ENCODE measurements around the gene ASCL4. TPM values are rescaled to one million over a fixed set of nuclear protein-coding genes. Genes with fewer than 3 reads are reported as not detected.

ASCL4 gene
- total and polyA plus RNA-seq, 2 of the 4 experiments (the other 2 are of a cell fraction), result not detected

- BruUV-seq (replicated peaks), result no TSS peak
- CTCF ChIA-PET, result no interaction called here
- Histone ChIP-seq H4K5ac (ENCODE audit: low read depth, low read length) (no peak overlapping the region), H3K27me3 (ENCODE audit: control insufficient read depth, insufficient read depth, low read length) (peaks cover 7% of the 10 kb centered on the region), H3K27ac (ENCODE audit: insufficient read depth, low read length) (no peak overlapping the region), H4K8ac (ENCODE audit: low read depth in 2 of 2, low read length in 2 of 2) (no peak overlapping the region), H2AFZ (replicated peaks; ENCODE audit: low read length, poor library complexity) (no peak overlapping the region), H4K91ac (ENCODE audit: insufficient read depth, low read depth, low read length) (no peak overlapping the region), H4K20me1 (ENCODE audit: insufficient read depth, low read length) (0 out of 2 replicates have a peak, but pooled peaks cover under 1% of the 10 kb centered on the region), H3K14ac (replicated peaks; ENCODE audit: low read depth, low read length) (no peak overlapping the region), H3K9me3 (ENCODE audit: control insufficient read depth, insufficient read depth, low read length) (no peaks in the 10 kb centered on the region), H3K9me1 (ENCODE audit: insufficient read depth, low read length) (0 out of 2 replicates have a peak, but pooled peaks cover 4% of the 10 kb centered on the region), H2AK5ac (ENCODE audit: low read depth, low read length) (no peak overlapping the region), H2BK20ac (ENCODE audit: low read depth, low read length) (no peak overlapping the region), H2BK15ac (ENCODE audit: low read depth, low read length) (no peak overlapping the region), H2BK5ac (ENCODE audit: low read depth, low read length, poor library complexity, severe bottlenecking) (no peak overlapping the region), H3K9ac (ENCODE audit: low read depth, low read length) (no peak overlapping the region), H2AK9ac (replicated peaks; ENCODE audit: low read depth, low read length, poor library complexity) (no peak overlapping the region), H3K36me3 (ENCODE audit: control insufficient read depth, insufficient read depth, low read length) (no peaks in the 10 kb centered on the region), H2BK120ac (ENCODE audit: low read depth, low read length) (no peak overlapping the region), H3K4me1 (ENCODE audit: control insufficient read depth, insufficient read depth, low read length) (no peaks in the 10 kb centered on the region), H3K23ac (ENCODE audit: low read depth, low read length) (no peak overlapping the region), H3K56ac (ENCODE audit: extremely low read depth, insufficient read depth, low read length) (no peak overlapping the region), H3K4me2 (ENCODE audit: low read depth, low read length) (no peak overlapping the region), H3K79me1 (ENCODE audit: low read depth in 1 of 2, low read length in 2 of 2) (peaks cover under 1 to 2% of the 10 kb centered on the region in 2 experiments; a peak in 3 of 4 replicates), H3K4ac (ENCODE audit: low read depth, low read length) (no peak overlapping the region), H3K4me3 (ENCODE audit: insufficient read depth, low read depth, low read length) (no peak overlapping the region), H3K18ac (ENCODE audit: low read depth, low read length) (no peak overlapping the region)
- WGBS, 2 experiments (ENCODE audit: extremely low coverage in 2 of 2, insufficient read length in 1 of 2), result no CpG with 5 or more reads among the region's 1 CpG
- POLR2A ChIA-PET (ENCODE audit: unreplicated experiment), result no interaction called here
- DNase-seq (no peak), ATAC-seq (ENCODE audit: low read depth) (no peak)
- in situ Hi-C loops (cut with MboI; ENCODE audit: low sequenced_read_pairs) (no loop called here), intact Hi-C loops (cut with micrococcal nuclease) (loop anchor here (1.0 kb wide), 1 partner anchor 115 kb away; no protein-coding TSS in a partner anchor), dilution Hi-C loops (cut with HindIII; ENCODE audit: low sequenced_read_pairs, unreplicated experiment) (no loop called here)
- no peak for TF ChIP-seq MXI1 (IDR thresholded peaks at IDR 0.05; ENCODE audit: borderline replicate concordance, low read depth, low read length)
- no peak for TF ChIP-seq USF2 (IDR thresholded peaks at IDR 0.05; ENCODE audit: low read depth, low read length)
- TF ChIP-seq RAD21 (IDR thresholded peaks at IDR 0.05; ENCODE audit: low read length), result no peak
- no peak for TF ChIP-seq CTCF (conservative IDR thresholded peaks at IDR 0.05; ENCODE audit: low read depth, low read length)
- TF ChIP-seq CEBPB (IDR thresholded peaks at IDR 0.05; ENCODE audit: low read depth, low read length), result no peak
- TF ChIP-seq RCOR1 (IDR thresholded peaks at IDR 0.05; ENCODE audit: insufficient replicate concordance, low read length), result no peak
- TF ChIP-seq NFE2L2 (IDR thresholded peaks at IDR 0.05; ENCODE audit: low read depth, low read length), result no peak
- TF ChIP-seq SMC3 (IDR thresholded peaks at IDR 0.05; ENCODE audit: low read depth, low read length), result no peak
- TF ChIP-seq FOS (IDR thresholded peaks at IDR 0.05; ENCODE audit: low read depth, low read length), result no peak
Observed at GRCh38 chr12:107765316-107765715, 9.2 kb upstream of the ASCL4 start.

All from IMR-90 (cell line).